Stimulated activated CD4-positive, alpha-beta T cell treated with anti-CD3 and anti-CD28 coated beads, Interleukin-1b, Interleukin-23, amount 100 ng/mL, for 4 hours (primary cell): Measurements from ENCODE around the gene MYBPC1.
"Not testable (repeated sequence)": the region's sequence is repeated elsewhere in the genome, so short reads cannot be mapped to it uniquely, and the experiment has no call there.

ENCODE experiments used
- DNase-seq, 2 donors: peaks; one replicate each; pipeline ENCODE4 v3.0.0-alpha.2; 2020; ENCODE audit warnings: low read depth in 2 of 2

The MYBPC1 gene, protein sequence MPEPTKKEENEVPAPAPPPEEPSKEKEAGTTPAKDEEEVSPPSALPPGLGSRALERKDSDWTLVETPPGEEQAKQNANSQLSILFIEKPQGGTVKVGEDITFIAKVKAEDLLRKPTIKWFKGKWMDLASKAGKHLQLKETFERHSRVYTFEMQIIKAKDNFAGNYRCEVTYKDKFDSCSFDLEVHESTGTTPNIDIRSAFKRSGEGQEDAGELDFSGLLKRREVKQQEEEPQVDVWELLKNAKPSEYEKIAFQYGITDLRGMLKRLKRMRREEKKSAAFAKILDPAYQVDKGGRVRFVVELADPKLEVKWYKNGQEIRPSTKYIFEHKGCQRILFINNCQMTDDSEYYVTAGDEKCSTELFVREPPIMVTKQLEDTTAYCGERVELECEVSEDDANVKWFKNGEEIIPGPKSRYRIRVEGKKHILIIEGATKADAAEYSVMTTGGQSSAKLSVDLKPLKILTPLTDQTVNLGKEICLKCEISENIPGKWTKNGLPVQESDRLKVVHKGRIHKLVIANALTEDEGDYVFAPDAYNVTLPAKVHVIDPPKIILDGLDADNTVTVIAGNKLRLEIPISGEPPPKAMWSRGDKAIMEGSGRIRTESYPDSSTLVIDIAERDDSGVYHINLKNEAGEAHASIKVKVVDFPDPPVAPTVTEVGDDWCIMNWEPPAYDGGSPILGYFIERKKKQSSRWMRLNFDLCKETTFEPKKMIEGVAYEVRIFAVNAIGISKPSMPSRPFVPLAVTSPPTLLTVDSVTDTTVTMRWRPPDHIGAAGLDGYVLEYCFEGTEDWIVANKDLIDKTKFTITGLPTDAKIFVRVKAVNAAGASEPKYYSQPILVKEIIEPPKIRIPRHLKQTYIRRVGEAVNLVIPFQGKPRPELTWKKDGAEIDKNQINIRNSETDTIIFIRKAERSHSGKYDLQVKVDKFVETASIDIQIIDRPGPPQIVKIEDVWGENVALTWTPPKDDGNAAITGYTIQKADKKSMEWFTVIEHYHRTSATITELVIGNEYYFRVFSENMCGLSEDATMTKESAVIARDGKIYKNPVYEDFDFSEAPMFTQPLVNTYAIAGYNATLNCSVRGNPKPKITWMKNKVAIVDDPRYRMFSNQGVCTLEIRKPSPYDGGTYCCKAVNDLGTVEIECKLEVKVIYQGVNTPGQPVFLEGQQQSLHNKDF

DNA sequence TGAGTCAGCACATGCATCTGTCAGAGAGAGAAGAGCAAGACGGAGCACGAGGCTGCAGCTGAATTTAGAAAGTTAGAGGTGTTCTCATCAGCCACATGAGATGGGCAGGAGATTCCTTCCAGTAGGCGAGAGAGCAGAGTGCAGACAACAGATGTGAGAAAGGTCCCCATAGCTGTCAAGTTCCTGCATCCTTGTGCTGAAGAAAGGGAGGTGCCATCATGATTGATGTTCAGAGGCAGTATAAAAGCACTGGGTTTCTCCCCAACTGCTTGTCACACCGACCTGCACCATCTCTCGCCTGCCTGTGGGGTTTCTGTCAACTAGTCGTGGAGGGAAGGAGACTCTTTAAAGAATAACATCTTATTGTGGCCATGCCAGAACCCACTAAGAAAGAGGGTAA lies at the start of gene MYBPC1:
TSS of gene MYBPC1 (plus strand) at position 272 of the 400 bp plus-strand sequence. CDS start at position 372, 100 bp downstream.
- DNase-seq: no peak

DNA sequence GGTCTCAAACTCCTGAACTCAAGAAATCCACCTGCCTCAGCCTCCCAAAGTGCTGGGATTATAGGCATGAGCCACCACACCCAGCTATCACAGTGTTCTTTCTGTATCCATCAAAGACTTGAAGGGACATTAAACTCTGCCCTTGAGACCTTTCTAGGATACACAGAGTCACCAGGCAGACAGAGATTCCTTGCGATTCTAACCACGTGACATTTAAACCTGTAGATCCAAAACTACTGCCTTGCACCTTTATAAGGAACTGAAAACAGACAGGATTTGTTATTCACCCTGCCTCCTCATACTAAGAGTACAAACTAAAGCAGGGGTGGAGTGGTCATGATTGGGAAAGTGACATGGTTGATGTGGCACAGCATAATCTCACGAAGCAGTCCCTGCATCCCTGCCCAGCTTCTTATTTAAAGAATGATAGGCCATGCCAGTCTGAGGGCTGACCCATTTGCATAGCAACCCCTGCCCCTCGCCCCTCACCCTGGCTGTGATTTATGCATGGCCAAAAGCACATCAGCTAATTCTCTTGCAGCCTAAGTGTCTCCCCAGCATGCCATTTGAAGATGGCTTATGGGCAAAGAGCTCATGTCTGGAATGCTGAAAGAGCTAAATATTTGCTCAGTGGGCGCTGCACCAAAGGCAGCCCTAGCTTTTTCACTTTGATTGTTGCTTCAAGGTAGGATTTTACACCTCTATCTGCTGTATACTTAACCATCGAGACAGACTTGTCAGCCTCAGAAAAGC lies 43.2 kb upstream of the MYBPC1 start:
- no peak for DNase-seq

DNA sequence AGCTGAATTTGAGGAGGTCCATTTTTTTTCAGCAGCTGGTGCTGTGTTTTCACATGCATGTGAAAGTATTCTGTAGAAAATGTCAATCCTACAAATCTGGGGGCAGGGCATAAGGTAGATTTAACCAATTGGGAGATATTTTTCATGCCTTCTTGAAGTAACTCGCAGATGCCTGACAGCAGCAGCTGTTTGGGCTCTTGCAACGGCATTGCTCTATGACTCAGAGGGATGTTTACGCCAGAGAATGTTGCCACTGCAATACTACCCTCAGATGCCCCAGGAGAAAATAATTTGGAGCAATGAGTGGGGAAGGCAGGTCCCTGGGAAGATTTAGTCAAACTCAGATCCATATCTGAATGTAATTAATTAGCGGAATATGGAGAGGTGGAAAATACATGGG lies 42.5 kb upstream of the MYBPC1 start:
- DNase-seq: no peak

DNA sequence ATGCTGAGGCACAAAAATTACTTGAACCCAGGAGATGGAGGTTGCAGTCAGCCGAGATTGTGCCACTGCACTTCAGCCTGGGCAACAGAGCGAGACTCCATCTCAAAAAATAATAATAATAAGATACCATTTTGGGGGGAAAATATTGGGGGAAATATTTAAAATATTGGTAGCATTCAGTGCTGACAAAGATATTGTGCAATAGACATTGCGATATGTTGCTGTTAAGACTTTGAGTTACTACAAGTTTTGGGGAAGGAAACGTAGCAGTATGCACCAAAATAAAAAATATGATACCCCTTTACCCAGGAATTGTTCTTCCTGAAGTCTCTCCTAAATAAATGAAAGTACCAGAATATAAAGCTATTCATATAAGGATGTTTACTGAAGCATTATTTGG lies 37.7 kb upstream of the MYBPC1 start:
- DNase-seq: no peak

DNA sequence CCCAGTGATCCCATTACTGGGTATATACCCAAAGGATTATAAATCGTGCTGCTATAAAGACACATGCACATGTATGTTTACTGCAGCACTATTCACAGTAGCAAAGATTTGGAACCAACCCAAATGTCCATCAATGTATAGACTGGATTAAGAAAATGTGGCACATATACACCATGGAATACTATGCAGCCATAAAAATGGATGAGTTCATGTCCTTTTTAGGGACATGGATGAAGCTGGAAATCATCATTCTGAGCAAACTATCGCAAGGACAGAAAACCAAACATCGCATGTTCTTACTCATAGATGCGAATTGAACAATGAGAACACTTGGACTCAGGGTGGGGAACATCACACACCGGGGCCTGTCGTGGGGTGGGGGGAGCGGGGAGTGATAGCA lies 36.0 kb upstream of the MYBPC1 start:
- not testable (repeated sequence) for DNase-seq

DNA sequence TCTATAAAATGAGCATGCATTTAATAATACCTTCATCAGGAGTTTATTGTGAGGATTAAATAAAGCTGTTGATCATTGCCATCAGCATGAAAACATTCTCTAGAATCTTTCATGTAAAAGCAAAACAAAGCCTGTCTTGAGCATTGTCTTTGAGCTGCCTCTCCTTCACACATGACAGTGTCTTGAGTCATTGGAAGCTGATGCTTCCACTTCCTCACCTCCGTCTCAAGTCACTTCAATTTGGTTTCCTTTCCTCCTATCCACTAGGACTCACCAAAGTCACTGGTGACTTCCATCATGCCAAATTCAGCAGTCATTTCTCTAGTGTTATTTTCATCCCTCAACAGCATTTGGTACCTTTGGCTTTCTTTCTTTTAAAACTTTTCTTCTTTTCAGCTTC lies 31.6 kb upstream of the MYBPC1 start:
- DNase-seq: no peak

DNA sequence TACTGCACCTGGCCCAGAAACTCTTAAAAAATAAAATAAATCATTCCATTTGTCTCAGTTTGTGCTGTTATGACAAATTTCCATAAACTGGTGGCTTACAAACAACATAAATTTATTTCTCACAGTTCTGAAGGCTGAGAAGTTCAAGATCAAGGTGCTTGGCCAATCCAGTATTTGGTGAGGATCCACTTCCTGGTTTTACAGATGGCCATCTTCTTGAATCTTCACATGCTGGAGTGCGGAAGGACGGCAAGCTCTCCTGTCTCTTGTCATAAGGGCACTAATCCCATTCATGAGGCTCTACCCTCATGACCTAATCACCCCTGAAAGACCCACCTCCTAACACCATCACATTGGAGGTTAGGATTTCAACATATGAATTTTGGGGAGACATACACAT lies 29.9 kb upstream of the MYBPC1 start:
- DNase-seq: no peak

DNA sequence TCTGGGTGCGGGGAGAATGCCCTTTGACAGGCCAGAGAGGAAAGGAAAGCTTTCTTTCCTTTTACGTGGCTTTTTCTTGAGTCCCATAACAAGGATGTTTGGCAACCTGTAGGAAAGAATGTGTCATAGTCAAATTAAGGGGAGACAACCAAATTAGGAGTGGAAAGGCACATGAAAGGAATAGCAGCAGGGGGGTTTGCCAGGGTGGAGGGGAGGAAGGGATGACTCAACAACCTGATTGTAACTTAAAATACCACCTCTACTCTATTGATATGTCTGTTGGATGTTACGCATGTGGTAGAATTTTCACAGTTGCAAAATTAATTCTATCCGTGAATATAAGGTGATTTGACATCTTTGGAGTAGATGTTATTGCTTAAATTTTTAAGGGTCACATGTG lies 28.5 kb upstream of the MYBPC1 start:
- no peak for DNase-seq

DNA sequence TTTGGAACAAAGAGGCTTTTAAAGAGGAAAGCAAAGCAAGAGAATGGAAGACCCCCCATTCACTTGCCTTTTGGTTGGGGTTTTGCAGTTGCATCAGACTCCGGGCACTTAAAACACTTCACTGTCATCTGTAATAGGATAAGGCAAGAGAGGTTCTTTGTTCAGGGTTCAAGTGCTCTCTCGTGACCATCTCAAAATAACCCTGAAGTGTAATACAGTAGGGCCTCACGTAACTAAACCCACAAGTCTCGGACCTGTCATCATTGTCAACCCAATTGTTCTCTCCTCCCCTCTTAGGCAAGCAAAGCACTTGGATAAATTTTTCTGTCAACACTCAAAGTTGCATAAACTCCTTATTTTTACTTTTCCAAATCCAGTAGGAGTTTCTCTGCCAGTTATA lies 26.9 kb upstream of the MYBPC1 start:
- DNase-seq: no peak

DNA sequence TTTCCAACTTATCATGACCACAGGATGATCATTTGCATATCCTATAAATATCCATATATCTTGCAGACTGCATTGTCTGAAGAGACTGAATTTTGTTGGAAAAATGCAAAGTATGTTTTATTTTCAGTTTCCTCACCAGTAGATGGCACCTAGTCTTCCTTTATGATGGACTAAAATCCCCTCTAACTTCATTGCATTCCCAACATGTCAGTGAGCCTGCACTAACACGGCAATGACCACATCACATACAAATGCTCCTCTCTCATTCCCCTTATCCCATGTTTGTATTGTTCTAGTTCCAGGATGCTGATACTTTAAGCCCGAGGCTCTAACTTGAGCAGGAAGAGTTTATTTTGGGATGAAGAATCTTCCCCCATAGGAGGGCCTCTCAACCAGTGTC lies 24.7 kb upstream of the MYBPC1 start:
- DNase-seq: no peak

DNA sequence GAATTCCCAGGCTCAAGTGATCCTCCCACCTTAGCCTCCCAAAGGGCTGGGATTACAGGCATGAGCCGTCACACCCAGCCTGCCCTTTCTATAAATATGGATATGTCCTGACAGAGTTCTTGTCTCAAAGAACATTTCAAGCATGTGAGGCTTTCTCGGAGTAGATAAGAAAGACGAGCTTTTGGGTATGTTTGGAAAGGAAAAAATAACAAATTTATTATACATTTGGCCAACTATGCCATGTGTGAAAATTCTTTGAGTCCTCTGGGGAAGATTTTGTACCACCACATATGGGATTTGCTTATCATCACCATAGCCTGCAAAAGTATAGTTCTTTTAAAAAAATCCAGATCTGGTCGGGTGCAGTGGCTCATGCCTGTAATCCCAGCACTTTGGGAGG lies 23.7 kb upstream of the MYBPC1 start:
- DNase-seq: no peak

DNA sequence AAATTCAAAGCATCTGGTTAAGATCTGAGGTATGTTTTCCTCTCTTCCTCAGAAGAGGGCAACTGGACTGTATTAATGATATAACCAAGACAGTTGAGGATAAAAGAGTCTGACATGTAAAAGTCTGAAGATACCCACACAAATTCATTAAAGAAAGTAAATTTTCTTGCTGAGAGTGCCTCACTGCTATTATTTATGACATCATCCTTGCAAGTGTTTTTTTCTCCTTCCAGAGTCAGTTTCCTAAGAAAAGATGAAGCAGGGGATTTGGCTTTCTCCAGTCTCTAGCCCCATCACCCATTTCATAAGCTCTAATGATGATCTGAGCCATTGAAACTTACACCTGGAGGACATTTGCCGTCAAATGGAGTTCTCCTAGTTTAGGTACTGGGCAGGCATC lies 21.0 kb upstream of the MYBPC1 start:
- DNase-seq: no peak

DNA sequence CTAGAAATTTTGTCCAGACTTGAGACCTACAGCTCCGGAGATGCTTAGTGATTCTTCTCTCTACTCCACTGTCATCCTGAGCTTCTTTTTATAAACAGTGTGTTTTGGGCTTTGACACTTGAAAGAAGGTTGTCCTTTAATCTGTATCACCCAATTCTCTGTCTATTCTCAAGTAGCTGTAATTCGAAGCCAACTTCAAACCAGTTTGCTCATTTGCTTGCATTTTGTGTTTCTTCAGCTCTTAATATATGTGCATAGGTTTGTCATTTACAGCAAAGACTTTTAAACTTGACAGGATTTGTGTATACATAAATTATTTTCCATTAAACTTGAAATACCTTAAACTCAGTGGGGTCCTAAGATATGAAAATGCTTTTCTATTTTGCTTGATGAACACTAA lies 16.4 kb upstream of the MYBPC1 start:
- DNase-seq: no peak

DNA sequence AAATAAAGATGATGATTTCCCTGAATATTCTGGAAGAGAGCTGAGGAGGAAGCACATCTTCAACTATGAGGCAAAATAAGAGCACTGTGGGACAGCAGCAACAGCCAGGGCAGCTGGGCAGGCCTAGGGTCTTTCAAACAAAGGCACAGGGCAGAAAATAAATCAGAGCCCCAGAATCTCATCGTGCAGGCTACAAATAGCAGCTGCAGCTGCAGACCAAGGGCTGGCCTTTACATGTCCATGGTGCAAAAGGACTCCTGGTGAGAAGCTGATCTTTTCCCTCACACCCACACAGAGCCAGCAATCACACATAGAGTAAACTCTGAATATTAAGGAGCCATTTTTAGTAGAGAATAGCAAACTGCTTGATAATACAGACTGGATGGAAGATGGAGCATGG lies 13.6 kb upstream of the MYBPC1 start:
- no peak for DNase-seq

DNA sequence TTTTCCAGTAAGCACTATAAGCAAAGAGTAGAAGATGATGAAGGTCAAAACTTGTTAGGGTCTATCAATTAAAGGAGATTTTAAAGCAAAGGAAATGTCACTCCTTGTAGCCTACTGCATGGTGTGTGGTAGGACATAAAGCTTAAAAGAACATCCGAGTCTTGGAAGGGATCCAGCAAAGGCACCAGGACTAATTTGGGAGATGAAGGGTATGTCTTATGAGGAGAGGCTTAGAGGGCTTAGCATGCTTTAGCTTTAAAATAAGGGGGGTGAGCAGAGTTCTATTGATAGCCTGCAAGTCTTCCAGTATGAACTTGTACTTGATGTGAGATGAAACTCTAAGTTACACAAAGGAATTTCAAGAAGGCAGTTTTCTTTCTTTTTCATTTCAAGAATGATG lies 11.8 kb upstream of the MYBPC1 start:
- no peak for DNase-seq

DNA sequence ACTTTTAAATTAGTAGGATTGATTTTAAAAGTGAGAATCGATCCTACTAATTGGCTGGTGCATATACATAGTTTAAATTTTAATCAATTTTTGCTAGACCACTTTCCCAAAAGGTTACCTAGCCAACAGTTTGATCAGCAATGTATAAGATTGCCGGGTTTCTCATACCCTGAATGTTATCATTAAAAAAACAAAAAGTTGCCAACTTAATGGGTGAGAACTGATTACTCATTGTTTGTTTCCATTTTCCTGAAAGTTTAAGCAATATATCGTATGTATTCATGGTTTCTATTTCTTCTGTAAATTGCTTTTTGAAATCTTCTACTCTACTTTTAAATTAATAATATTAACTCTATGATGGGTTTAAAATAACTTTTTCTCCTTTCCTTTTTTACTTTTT lies 4.4 kb upstream of the MYBPC1 start:
- no peak for DNase-seq

DNA sequence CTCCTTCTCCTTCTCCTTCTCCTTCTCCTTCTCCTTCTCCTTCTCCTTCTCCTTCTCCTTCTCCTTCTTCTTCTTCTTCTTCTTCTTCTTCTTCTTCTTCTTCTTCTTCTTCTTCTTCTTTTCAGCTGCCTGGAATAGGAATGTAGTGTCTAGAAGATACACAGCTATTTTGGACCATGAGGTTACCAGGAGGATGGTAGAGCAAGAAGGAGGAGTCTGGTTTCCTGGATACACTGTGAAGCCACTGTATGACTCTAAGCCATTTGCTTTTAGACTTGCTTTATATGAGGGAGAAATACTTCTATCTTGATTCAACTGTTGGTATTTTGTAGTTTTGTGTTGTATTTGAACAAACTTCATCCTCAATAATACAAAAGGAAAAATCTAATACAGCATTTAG lies 3.0 kb upstream of the MYBPC1 start:
- DNase-seq: no peak

DNA sequence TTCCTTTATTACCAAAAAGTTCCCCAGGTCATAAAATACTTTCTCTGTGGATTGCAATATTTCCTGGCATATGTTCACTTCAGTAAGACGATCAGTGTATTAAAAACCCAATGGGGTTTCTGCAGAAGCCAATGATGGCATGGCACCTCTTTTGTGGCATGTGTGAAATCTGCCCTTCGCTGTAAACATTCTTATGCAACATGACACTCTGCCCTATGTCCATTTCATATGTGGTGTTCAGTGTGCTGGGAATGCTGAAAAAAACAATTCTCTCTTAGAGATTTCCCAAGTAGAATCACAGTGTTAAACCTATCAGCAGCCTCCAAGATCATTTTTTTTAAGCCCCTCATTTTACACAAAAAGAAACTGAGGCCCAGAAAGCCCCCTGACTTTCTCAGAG lies 2.3 kb upstream of the MYBPC1 start:
- DNase-seq: no peak

DNA sequence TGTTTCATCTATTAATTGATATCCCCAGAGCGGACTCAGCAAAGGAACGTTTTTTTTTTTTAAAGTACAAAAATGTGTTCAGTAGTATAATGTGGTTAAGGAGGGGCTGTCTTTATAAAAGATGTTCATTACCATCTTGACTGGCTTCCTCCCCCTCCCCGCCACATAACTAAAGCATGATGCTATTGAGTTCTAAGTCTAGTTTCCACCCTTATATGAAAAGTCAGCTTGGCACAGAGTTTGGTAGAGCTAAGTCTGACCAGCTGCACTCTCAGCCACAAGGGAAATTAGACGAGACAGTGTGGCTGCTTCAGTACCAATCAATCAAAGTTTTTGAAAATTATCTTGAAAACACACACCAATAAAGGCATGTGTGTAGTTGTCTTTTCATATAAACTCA lies 1.9 kb upstream of the MYBPC1 start:
- DNase-seq: no peak

DNA sequence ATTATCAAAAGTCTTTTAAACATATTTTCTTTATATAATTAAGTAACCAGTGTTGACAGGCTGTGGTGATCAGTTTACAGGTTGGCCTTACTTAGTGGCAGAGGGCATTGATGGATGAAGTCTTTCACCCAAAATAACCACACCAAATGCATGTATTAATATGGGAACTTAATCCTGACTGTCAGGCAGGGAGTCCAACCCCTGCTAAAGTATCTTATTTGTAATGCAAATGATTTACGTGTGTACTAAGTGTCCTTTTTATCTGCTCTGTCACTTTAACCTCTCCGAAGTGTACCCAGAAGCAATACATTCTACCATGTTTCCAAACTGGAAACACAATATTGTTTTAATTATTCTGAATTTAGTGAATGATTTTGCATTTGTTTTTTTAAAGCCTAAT lies 1.4 kb downstream of the MYBPC1 start:
- DNase-seq: no peak

DNA sequence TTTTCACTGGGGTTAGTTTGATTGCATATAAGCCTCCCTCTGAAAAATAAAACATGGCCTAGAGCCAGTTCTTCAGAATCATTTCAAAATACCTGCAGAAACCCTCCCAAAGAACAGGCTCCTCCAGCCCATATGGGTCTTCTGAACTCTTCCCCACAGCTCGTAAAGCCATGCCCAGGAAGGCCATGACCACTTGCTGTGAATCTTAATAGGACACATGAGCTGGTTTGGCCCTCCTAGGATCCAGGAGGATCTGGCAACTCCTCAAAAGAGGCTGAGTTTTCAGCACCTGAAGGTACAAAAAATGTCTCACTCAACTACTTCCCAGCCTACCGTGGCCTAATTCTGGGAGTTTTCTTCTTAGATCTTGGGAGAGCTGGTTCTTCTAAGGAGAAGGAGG lies 2.4 kb downstream of the MYBPC1 start:
- DNase-seq: no peak

DNA sequence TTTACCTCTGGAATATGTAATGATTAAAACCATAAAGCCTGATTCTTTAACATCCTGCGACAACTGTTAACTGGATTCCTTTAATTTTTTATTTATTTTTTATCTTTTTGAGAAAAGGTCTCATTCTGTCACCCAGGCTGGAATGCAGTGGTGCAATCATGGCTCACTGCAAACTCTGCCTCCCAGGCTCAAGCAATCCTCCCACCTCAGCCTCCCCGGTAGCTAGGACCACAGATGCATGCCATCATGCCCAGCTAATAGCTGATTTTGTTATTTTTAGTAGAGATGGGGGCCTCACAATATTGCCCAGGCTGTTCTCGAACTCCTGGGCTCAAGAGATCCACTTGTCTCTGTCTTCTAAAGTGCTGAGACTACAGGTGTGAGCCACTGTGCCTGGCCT lies 3.7 kb downstream of the MYBPC1 start:
- DNase-seq: no peak
